ENCODE results near the gene HLA-F.

Gene HLA-F

DNA sequence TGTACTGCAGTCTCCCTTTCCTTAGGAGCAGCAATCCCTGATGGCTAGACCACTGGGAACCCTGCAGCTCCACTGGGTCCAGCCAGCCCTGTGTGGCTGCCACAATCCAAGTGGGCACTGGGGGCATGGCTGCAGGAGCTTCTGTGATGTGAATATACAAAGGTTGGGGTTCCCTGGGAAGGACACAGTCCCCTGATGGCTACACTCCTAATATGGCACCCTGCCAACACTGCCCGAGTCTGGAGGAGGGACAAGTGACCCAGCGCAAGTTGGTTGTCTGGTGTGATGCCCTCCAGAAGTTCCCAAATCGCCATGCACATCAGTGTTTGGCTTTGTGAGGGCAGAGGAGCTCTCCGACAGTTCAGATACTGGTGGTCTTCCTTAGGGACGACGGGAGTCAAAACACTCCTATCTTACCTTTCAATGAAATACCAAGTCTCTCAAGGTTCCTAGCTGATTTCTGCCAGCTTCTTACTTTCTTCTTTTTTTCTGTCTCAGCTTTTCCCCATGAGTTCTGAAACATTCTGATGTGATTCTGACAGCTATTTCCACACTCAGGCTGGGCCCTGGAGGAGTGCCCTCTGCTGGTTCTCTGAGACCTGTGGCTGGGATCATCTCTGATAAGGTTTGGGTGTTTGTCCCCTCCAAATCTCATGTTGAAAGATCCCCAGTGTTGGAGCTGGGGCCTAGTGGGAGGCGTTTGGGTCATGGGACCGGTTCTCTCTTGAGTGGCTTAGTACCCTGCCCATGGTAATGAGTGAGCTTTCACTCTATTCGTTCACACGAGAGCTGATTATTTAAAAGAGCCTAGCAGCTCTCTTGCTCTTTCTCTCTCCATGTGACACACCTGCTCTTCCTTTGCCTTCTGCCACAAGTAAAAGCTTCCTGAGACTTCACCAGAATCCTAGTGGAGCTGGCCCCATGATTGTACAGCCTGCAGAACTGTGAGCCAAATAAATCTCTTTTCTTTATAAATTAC is 26.8 kb upstream of the HLA-F start:
- no peaks in the 10 kb centered on the region for H3K36me3 ChIP-seq (ENCODE audit: insufficient read depth, low read length)
- H3K9me3 ChIP-seq (replicated peaks; ENCODE audit: low read length): no peaks in the 10 kb centered on the region
- H3K4me1 ChIP-seq (ENCODE audit: control insufficient read depth, insufficient read depth, low read length): no peaks in the 10 kb centered on the region
- no peak overlapping the region for H3K4me3 ChIP-seq (ENCODE audit: low read length)
- H3K27me3 ChIP-seq (ENCODE audit: control insufficient read depth, insufficient read depth, low read length): no peaks in the 10 kb centered on the region
- no peak overlapping the region for H3K4me2 ChIP-seq (ENCODE audit: low read length)
- no peak overlapping the region for H3K9ac ChIP-seq (ENCODE audit: low read depth, low read length)

DNA sequence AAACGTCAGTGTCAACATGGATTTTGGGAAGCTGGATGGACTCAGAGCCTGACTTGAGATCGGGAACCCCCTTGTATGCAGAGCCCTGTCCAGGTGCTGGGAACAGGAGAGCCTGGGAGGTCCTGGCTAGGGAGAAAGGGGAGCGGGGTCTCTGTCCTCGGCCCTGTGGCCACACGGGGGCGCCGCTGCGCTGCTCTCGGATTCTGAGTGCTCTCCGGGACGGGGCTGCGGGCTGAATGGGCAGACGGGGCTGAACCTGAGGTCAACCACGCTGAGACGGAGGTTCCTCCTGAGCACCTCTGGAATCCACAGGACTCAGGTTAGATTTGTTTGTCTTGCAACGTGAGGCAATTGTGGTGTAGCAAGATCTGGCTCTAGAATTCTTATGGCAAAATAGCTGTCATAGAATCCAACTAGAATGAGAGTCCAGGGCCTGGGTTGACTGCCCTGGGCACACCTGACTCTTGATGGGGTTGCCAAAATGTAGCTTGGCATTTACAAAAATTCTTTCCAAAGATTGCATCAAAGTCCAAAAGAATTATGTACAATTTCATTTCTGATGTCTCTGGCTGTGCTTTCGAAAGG is 20.6 kb upstream of the HLA-F start:
- Histone ChIP-seq H3K36me3 (ENCODE audit: insufficient read depth, low read length) (no peaks in the 10 kb centered on the region), H3K4me1 (ENCODE audit: control insufficient read depth, insufficient read depth, low read length) (no peaks in the 10 kb centered on the region), H3K4me2 (ENCODE audit: low read length) (no peak overlapping the region), H3K4me3 (ENCODE audit: low read length) (no peak overlapping the region), H3K9me3 (replicated peaks; ENCODE audit: low read length) (no peaks in the 10 kb centered on the region), H3K9ac (ENCODE audit: low read depth, low read length) (no peak overlapping the region), H3K27me3 (ENCODE audit: control insufficient read depth, insufficient read depth, low read length) (peaks cover 28% of the 10 kb centered on the region)

DNA sequence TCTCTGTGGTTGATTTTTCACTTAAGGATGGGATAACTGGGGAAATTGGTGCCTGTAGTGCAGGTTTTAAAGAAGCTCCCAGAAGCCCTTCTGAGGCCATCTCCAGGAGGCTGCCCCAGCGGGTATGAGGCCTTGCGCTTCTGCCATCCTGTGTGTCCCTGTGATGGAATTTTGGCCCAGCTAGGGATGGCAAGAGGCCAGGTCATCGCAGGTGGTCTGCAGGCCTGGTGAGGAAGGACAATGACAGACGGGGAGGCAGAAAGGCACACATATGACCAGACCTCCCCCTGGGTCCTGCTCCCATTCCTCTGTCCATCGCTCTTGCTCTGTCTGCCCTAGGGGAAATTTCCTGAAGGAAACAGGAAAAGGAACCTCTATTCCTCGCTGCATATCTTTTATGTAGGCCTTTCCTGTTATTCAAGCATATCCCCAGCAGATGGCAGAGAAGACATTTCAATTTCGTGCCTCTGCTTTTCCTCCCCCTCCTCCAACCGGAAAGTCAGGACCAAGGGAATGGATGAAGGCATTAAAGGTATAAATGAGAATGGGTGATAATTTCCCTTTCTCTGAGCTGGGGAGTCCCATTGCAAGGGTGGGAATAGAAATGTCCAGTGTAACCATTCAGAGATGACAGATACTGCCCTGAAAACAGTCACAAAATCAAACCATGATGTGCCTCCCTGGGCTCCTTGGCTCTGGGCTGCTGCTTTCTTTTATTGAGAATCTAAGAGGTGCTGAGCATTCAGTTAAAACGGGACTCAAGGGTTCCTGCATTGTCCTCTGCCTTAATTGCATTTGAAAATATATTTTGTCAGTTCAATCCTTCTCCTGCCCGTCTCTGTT is 17.6 kb upstream of the HLA-F start:
- Histone ChIP-seq H3K27me3 (ENCODE audit: control insufficient read depth, insufficient read depth, low read length) (peaks cover 53% of the 10 kb centered on the region), H3K9ac (ENCODE audit: low read depth, low read length) (no peak overlapping the region), H3K4me3 (ENCODE audit: low read length) (no peak overlapping the region), H3K36me3 (ENCODE audit: insufficient read depth, low read length) (no peaks in the 10 kb centered on the region), H3K9me3 (replicated peaks; ENCODE audit: low read length) (no peaks in the 10 kb centered on the region), H3K4me2 (ENCODE audit: low read length) (no peak overlapping the region), H3K4me1 (ENCODE audit: control insufficient read depth, insufficient read depth, low read length) (no peaks in the 10 kb centered on the region)

DNA sequence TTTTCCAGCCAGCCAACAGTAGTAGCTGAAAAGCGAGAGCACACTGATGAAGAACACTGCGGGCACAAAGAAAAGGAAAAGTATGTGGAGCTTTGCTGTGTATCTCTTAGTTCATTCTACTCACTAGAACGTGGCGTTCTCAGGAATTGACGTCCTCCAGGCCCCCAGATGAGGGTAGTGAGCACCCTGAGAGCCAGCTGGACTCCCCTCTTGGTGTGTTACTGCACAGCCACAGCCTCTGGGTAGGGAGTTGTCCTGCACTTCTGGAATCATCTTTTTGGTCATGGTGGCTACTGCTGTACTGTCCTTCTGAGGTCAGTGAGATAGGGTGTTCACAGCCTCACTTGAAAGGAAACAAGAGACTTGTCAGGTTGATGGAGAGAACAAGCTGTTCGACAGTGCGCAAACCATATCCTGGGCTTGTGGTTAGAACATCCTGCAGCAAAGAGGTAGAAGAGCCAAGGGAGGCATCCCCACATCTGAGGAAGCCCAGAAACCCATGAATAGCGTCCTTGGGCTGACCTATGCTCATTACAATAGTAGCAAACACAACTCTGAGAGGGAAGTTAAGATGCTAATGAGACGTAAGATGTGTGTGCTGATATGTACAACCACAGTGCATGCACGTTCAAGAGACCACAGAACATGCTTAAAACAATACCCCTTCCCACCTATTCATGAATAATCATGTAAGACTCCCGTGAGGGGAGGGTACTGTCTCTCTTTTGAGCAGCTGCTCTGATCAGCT is 14.6 kb upstream of the HLA-F start:
- Histone ChIP-seq H3K9ac (ENCODE audit: low read depth, low read length) (no peak overlapping the region), H3K9me3 (replicated peaks; ENCODE audit: low read length) (no peaks in the 10 kb centered on the region), H3K4me3 (ENCODE audit: low read length) (no peak overlapping the region), H3K36me3 (ENCODE audit: insufficient read depth, low read length) (no peaks in the 10 kb centered on the region), H3K4me2 (ENCODE audit: low read length) (no peak overlapping the region), H3K4me1 (ENCODE audit: control insufficient read depth, insufficient read depth, low read length) (no peaks in the 10 kb centered on the region), H3K27me3 (ENCODE audit: control insufficient read depth, insufficient read depth, low read length) (peaks cover 54% of the 10 kb centered on the region)

DNA sequence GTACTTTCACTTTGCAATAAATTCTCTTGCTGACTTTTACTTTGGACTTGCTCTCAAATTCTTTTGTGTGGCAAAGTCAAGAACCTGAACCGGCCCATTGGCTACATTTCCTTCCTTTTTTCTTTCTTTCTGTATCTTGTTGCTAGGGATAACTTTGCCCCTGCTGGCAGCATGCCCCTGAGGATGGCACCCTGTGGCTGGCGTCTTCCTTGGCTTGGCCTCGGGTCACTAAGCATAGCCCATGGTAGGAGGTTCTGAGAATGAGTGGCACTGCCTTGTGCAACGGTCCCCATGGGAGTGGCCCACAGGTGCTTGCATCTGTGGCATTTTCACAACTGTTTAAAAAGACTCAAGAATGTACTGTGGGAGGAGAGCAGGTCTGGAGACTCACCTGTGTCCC is 14.0 kb upstream of the HLA-F start:
- no peaks in the 10 kb centered on the region for H3K36me3 ChIP-seq (ENCODE audit: insufficient read depth, low read length)
- no peak overlapping the region for H3K4me2 ChIP-seq (ENCODE audit: low read length)
- no peaks in the 10 kb centered on the region for H3K9me3 ChIP-seq (replicated peaks; ENCODE audit: low read length)
- no peak overlapping the region for H3K9ac ChIP-seq (ENCODE audit: low read depth, low read length)
- no peaks in the 10 kb centered on the region for H3K4me1 ChIP-seq (ENCODE audit: control insufficient read depth, insufficient read depth, low read length)
- no peak overlapping the region for H3K4me3 ChIP-seq (ENCODE audit: low read length)
- peaks cover 49% of the 10 kb centered on the region for H3K27me3 ChIP-seq (ENCODE audit: control insufficient read depth, insufficient read depth, low read length)

DNA sequence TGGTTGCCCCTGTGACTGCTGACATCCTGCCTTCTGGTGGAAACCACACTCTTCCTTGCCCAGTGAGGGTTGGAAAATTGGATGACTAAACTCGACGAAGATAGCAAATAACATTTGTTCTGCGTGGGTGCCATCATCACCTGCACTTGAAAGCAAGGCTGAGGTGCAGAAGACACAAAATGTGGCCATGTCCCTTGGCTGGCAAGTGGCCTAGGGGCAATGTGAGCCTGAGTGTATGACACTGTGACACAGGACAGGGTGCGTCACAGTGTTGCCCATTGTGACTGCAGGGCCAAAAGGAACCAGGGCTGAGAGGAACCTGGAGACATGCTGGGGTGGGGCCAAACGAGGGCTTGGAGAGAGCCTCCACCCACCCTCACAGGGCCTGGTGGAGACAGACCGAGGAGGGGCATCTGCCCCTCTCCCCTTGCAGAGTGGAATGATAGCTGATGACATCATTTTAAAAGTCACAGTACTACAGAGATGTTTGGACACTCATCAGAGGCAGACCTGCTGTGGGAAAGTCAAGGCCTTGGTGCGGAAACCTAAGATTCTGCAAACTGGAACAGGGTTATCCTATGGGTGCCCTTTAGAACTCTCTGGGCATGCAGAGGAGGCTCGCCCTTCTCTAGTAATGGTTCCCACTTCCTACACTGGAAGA is 12.8 kb upstream of the HLA-F start:
- no peaks in the 10 kb centered on the region for H3K36me3 ChIP-seq (ENCODE audit: insufficient read depth, low read length)
- H3K27me3 ChIP-seq (ENCODE audit: control insufficient read depth, insufficient read depth, low read length): peaks cover 45% of the 10 kb centered on the region
- H3K9me3 ChIP-seq (replicated peaks; ENCODE audit: low read length): no peaks in the 10 kb centered on the region
- no peaks in the 10 kb centered on the region for H3K4me1 ChIP-seq (ENCODE audit: control insufficient read depth, insufficient read depth, low read length)
- no peak overlapping the region for H3K9ac ChIP-seq (ENCODE audit: low read depth, low read length)
- no peak overlapping the region for H3K4me3 ChIP-seq (ENCODE audit: low read length)
- no peak overlapping the region for H3K4me2 ChIP-seq (ENCODE audit: low read length)

- H3K36me3 ChIP-seq (ENCODE audit: insufficient read depth, low read length): no peaks in the 10 kb centered on the region
- no peak overlapping the region for H3K9ac ChIP-seq (ENCODE audit: low read depth, low read length)
- peaks cover 6% of the 10 kb centered on the region for H3K4me1 ChIP-seq (ENCODE audit: control insufficient read depth, insufficient read depth, low read length)
- no peak overlapping the region for H3K4me2 ChIP-seq (ENCODE audit: low read length)
- H3K27me3 ChIP-seq (ENCODE audit: control insufficient read depth, insufficient read depth, low read length): peaks cover 22% of the 10 kb centered on the region
- H3K9me3 ChIP-seq (replicated peaks; ENCODE audit: low read length): no peaks in the 10 kb centered on the region
- H3K4me3 ChIP-seq (ENCODE audit: low read length): no peak overlapping the region
Observed at GRCh38 chr6:29720863-29721262, 2.4 kb upstream of the HLA-F start.

DNA sequence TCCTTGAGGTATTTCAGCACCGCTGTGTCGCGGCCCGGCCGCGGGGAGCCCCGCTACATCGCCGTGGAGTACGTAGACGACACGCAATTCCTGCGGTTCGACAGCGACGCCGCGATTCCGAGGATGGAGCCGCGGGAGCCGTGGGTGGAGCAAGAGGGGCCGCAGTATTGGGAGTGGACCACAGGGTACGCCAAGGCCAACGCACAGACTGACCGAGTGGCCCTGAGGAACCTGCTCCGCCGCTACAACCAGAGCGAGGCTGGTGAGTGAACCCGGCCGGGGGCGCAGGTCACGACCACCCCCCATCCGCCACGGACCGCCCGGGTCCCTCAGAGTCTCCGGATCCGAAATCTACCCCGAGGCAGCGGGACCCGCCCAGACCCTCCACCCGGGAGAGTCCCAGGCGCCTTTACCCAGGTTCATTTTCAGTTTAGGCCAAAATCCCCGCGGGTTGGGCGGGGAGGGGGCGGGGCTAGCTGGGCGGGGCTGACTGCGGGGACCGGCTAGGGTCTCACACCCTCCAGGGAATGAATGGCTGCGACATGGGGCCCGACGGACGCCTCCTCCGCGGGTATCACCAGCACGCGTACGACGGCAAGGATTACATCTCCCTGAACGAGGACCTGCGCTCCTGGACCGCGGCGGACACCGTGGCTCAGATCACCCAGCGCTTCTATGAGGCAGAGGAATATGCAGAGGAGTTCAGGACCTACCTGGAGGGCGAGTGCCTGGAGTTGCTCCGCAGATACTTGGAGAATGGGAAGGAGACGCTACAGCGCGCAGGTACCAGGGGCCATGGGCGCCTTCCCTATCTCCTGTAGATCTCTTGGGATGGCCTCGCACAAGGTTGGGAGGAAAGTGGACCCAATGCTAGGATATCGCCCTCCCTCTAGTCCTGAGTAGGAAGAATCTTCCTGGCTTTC is 693 bp downstream of the HLA-F start:
- Histone ChIP-seq H3K36me3 (ENCODE audit: insufficient read depth, low read length) (no peaks in the 10 kb centered on the region), H3K9ac (ENCODE audit: low read depth, low read length) (peak overlapping the region; percentile 36), H3K4me1 (ENCODE audit: control insufficient read depth, insufficient read depth, low read length) (peaks cover 6% of the 10 kb centered on the region), H3K9me3 (replicated peaks; ENCODE audit: low read length) (no peaks in the 10 kb centered on the region), H3K4me2 (ENCODE audit: low read length) (peak overlapping the region; percentile 77), H3K4me3 (ENCODE audit: low read length) (peak overlapping the region; percentile 66), H3K27me3 (ENCODE audit: control insufficient read depth, insufficient read depth, low read length) (peaks cover 13% of the 10 kb centered on the region)

DNA sequence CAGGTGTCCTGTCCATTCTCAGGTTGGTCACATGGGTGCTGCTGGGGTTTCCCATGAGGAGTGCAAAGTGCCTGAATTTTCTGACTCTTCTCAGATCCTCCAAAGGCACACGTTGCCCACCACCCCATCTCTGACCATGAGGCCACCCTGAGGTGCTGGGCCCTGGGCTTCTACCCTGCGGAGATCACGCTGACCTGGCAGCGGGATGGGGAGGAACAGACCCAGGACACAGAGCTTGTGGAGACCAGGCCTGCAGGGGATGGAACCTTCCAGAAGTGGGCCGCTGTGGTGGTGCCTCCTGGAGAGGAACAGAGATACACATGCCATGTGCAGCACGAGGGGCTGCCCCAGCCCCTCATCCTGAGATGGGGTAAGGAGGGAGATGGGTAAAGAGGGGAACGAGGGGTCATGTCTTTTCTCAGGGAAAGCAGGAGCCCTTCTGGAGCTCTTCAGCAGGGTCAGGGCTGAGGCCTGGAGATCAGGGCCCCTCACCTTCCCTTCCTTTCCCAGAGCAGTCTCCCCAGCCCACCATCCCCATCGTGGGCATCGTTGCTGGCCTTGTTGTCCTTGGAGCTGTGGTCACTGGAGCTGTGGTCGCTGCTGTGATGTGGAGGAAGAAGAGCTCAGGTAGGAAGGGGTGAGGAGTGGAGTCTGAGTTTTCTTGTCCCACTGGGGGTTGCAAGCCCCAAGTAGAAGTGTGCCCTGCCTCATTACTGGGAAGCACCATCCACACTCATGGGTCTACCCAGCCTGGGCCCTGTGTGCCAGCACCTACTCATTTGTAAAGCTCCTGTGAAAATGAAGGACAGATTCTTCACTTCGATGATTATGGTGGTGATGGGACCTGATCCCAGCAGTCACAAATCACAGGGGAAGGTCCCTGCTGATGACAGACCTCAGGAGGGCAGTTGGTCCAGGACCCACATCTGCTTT is 2.0 kb downstream of the HLA-F start:
- Histone ChIP-seq H3K36me3 (ENCODE audit: insufficient read depth, low read length) (no peaks in the 10 kb centered on the region), H3K4me2 (ENCODE audit: low read length) (no peak overlapping the region), H3K9me3 (replicated peaks; ENCODE audit: low read length) (no peaks in the 10 kb centered on the region), H3K27me3 (ENCODE audit: control insufficient read depth, insufficient read depth, low read length) (peaks cover 18% of the 10 kb centered on the region), H3K4me1 (ENCODE audit: control insufficient read depth, insufficient read depth, low read length) (peaks cover 6% of the 10 kb centered on the region), H3K9ac (ENCODE audit: low read depth, low read length) (no peak overlapping the region), H3K4me3 (ENCODE audit: low read length) (no peak overlapping the region)
